HepG2 (cell line): Measurements from ENCODE around the gene EZH1. TPM values are rescaled to one million over a fixed set of nuclear protein-coding genes. Genes with fewer than 3 reads are reported as not detected.

Experiments
- HDAC6 ChIP-seq: fragments of 200-600 bp; sonication (generic); IDR thresholded peaks from 2 replicates; pipeline ENCODE4 v1.7.0; 2017; ENCODE audit warnings: mild to moderate bottlenecking, antibody characterized with exemption, low read length, low read depth
- MIER3 ChIP-seq: IDR thresholded peaks from 2 replicates; pipeline ENCODE4 v1.6.1; 2016; ENCODE audit warnings: missing compliant biosample characterization, borderline replicate concordance
- MNT ChIP-seq: fragments of 450-650 bp; IDR thresholded peaks from 2 replicates; pipeline ENCODE4 v1.6.1; 2016
- NCOA1 ChIP-seq: sonication (generic); formaldehyde crosslinking; IDR thresholded peaks from 2 replicates; pipeline ENCODE4 v1.9.0; 2021; ENCODE audit warnings: missing genetic modification reagents
- SP4 ChIP-seq: sonication (generic); formaldehyde crosslinking; IDR thresholded peaks from 2 replicates; pipeline ENCODE4 v1.8.1; 2023; ENCODE audit warnings: mild to moderate bottlenecking, missing genetic modification reagents
- TIGD3 ChIP-seq: sonication (generic); formaldehyde crosslinking; IDR thresholded peaks from 2 replicates; pipeline ENCODE4 v1.5.1; 2020; ENCODE audit warnings: mild to moderate bottlenecking, missing genetic modification reagents, borderline replicate concordance
- XRCC5 ChIP-seq: fragments of 200-400 bp; formaldehyde crosslinking; optimal IDR thresholded peaks from 2 replicates; pipeline ENCODE3; 2017; ENCODE audit warnings: mild to moderate bottlenecking, low read length
- ZFY ChIP-seq: sonication (generic); formaldehyde crosslinking; IDR thresholded peaks from 2 replicates; pipeline ENCODE4 v1.4.0; 2020; ENCODE audit warnings: missing genetic modification reagents
- ZNF280B ChIP-seq: sonication (generic); formaldehyde crosslinking; IDR thresholded peaks from 2 replicates; pipeline ENCODE4 v1.5.0; 2020; ENCODE audit warnings: missing genetic modification reagents, mild to moderate bottlenecking, borderline replicate concordance
- ZNF282 ChIP-seq: fragments of 450-650 bp; IDR thresholded peaks from 2 replicates; pipeline ENCODE4 v1.6.1; 2018; ENCODE audit not compliant: partially characterized antibody
- ZNF318 ChIP-seq: sonication (generic); formaldehyde crosslinking; IDR thresholded peaks from 2 replicates; pipeline ENCODE4 v1.4.0; 2020; ENCODE audit warnings: mild to moderate bottlenecking, missing genetic modification reagents
- ZNF687 ChIP-seq: sonication (generic); formaldehyde crosslinking; IDR thresholded peaks from 2 replicates; pipeline ENCODE4 v1.5.1; 2020; ENCODE audit warnings: mild to moderate bottlenecking, missing genetic modification reagents, moderate library complexity
- polyA plus RNA-seq, 8 experiments: library from polyadenylated mRNA; depleted of rRNA in 3 of 8; stranded (reverse) in 7 of 8; unstranded in 1 of 8; fragments of >200 nt; fragmentation: Illumina TruSeq in 4 of 8; extraction: Trizol in 4 of 8; gene quantifications; 2 replicates each; pipeline versions ENCODE4 v1.2.1 to v1.2.3, GENCODE V29; 2011 to 2016; ENCODE audit warnings: low read depth in 4 of 8, missing spikeins in 1 of 8, mixed read lengths in 1 of 8; ENCODE audit not compliant: insufficient read depth in 1 of 8
- total RNA-seq, 5 experiments: library from RNA; depleted of rRNA; stranded (reverse); fragments of >200 nt; fragmentation: Illumina TruSeq; extraction: Trizol; gene quantifications; 2 replicates each; pipeline ENCODE4 v1.2.3, GENCODE V29; 2016; ENCODE audit warnings: low read depth in 1 of 5

EZH1 gene
- total and polyA plus RNA-seq, 2 of the 13 experiments (the other 11 are each of a cell fraction or from before 2014, with no cell fraction given) = 11.6 to 24.0 TPM

GRCh38 chr17:42676424-42677011 is 68.3 kb downstream of the EZH1 start, which contains the start of gene PLEKHH3 (continued):
- TF ChIP-seq HDAC6 = no peak
- no peak for TF ChIP-seq ZNF282
- TF ChIP-seq MIER3 = no peak
- TF ChIP-seq XRCC5 = no peak
- no peak; the same call in 1 of the 2 replicates for TF ChIP-seq NCOA1 (CRISPR knock-in tag)
- TF ChIP-seq MNT = no peak; the same call in 1 of the 2 replicates
- peak; percentile 50; the same call in 1 of the 2 replicates for TF ChIP-seq SP4
- TF ChIP-seq ZFY = peak; percentile 52
- TF ChIP-seq ZNF687 (CRISPR knock-in tag) = peak; percentile 71
- TF ChIP-seq TIGD3 (CRISPR knock-in tag) = no peak
- TF ChIP-seq ZNF280B (CRISPR knock-in tag) = no peak
- TF ChIP-seq ZNF318 (CRISPR knock-in tag) = no peak
